HS-27A (cell line): ENCODE data around the gene TXNDC17.
"Not testable (repeated sequence)": the region's sequence is repeated elsewhere in the genome, so short reads cannot be mapped to it uniquely, and the experiment has no call there.

Source experiments
- DNase-seq: peaks from one replicate; pipeline ENCODE4 v3.0.0-alpha.2; 2012; ENCODE audit warnings: low read depth, missing footprints

The TXNDC17 gene

GRCh38 chr17:6661464-6661848 is 20.6 kb downstream of the TXNDC17 start:
- DNase-seq = no peak

DNA sequence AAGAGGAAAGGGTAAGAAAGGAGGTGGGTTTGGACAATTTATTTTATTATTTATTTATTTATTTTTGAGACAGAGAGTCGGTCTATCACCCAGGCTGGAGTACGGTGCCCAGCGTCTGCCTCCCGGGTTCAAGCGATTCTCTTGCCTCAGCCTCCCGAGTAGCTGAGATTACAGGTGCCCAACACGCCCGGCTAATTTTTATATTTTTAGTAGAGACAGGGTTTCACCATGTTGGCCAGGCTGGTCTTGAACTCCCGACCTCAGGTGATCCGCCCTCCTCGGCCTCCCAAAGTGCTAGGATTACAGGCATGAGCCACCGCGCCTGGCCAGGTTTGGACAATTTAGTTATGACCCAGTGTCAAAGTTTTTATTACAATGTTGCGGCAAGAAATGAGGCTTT is 22.3 kb downstream of the TXNDC17 start:
- not testable (repeated sequence) for DNase-seq

DNA sequence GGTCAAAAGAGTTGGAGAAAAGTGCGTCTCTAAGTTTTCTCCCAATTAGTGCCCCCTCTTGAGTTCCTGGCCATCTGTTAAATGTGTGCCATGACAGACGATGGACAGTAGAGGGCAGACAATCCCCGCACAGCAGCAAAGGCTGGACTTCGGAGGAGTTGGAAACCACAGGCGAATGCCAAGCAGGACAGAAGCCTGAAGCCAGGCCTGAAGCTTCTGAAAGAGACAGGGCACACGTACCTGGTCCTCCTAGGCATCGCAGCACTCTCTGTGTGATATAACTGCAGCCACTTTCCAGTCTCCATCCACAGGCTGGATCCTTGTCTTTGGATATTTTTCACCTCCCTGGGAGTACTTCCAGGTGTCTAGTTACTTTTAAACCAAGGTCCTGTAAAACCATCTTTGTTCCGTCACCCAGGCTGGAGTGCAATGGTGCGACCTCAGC is 25.2 kb downstream of the TXNDC17 start:
- peak; percentile 22 for DNase-seq

DNA sequence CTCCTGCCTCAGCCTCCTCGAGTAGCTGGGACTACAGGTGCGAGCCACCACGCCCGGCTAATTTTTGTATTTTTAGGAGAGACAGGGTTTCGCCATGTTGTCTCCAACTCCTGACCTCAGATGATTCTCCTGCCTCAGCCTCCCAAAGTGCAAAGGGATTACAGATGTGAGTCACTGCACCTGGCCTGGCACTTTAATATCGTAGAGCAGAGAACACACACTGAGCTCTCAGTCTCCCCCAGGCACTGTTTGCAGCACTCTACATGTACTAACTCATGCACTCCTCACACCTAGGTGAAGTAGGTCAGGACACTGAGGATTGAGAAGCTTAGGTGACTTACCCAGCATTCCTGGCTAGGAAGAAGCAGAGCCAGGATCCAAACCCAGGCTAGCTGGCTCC is 25.7 kb downstream of the TXNDC17 start:
- no peak for DNase-seq

DNA sequence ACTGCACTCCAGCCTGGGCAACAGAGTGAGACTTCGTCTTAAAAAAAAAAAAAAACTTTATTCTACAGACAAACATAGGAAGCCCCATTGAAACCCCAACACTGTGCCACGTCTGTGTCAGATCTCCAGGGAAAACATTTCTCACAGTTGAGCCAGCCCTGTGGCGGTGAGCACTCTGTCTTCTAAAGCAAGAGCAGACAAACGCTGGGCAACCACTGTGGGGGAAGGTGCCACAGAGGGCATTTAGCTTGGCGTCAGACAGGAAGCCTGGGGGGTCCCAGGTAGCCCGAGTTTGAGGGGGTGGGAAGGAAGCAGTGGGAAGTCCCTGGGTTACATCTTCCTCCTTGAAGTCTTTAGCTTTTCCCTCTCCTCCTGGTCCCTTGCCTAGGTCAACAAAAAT is 26.7 kb downstream of the TXNDC17 start:
- no peak for DNase-seq

GRCh38 chr17:6668219-6668618 is 27.4 kb downstream of the TXNDC17 start:
- DNase-seq = no peak

DNA sequence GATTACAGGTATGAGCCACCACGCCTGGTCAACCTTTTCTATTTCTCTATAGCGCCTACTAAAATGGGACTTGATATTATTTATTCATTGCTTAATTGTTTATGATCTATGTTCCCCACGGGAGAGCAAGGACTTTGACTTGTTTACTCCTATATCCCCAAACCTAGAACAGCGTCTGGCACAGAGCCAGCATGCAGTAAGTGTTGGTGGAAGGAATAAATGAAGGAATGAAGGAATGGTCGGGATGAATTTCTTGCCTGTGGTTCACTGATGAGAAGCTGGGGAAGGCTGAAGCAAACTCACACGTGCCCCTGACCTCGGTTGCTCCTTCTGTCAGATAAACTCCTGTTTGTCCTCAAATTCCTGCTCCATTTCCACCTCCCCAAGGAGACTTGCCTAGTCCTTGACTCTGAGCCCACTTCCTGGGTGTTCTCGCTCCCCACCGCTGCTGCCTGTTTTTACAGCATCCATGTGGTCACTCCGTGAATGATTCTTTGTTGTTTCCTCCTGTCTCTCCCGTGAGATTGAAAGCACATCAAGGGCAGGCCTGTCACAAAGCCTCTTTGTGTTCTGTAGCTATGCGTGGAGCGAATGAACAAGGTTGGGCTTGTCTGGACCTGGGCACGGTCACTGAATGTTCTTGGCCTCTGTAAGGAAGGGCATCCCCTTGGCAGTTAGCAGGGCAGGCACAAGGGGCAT is 28.0 kb downstream of the TXNDC17 start:
- no peak for DNase-seq

DNA sequence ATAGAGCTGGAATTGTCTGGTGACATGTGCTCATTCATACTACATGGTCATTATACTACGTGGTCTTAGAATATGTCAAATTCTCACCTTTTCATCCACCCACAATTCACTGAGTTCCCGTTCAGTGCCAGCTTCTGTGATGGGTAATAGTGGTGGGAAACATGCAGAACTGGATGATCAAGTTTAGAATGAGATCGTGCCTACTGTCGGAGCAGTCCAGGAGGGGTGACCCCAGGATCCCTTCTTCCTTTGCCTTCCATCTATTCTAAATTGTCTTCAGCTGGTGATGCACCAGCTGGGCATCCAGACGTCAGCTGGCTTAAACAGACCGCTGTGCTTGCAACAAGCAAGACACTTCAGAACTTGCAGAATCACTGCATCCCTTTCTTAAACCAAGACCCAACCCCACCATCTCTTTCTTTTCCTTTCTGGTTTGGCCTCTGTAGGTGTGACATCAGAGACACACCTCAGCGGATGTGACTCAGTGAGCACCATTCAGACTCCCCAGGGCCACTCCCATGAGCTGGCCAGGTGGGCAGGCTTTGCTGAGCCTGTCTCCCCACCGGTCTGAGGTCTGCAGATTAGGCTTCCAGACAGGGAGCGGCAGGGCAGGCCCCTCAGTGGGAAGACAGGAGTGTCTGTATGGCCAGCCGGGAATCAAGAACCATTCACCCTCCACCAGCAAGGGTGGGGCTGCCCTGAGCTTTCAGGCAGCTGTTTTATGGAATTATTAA is 28.8 kb downstream of the TXNDC17 start:
- no peak for DNase-seq

GRCh38 chr17:6670571-6670970 is 29.7 kb downstream of the TXNDC17 start:
- no peak for DNase-seq

GRCh38 chr17:6670999-6671398 is 30.1 kb downstream of the TXNDC17 start:
- no peak for DNase-seq

- no peak for DNase-seq
Measured at GRCh38 chr17:6671431-6671830, 30.6 kb downstream of the TXNDC17 start.

GRCh38 chr17:6674586-6674985 is 33.7 kb downstream of the TXNDC17 start:
- DNase-seq = no peak

DNA sequence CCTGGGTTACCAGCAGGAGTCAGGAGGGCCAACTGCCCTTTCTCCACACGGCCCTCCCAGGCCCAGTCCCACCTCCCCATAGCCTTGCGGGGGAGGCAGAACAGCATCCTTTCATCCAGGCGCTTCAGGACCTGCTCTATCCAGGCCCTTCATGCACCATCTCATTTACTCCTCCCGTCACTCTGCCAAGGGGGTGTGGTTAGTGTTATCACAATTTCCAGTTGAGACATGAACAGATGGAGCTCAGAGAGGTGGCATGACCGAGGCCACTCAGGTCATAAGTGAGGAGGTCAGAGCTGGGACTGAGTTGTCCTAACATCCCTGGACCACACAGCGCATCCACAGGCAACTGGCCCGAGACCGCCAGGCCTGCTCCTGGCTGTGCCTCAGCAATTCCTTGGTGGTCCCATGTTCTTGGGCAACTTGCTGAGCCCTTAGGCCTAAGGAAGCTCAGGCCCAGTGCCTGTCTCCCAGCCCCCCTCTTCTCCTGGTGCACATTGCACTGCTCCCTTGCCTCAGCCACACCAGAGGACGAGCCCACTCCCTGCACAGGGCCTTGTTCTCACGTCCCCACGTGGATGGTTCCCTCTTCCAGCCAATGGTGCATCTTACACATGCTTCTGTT is 34.5 kb downstream of the TXNDC17 start:
- no peak for DNase-seq

DNA sequence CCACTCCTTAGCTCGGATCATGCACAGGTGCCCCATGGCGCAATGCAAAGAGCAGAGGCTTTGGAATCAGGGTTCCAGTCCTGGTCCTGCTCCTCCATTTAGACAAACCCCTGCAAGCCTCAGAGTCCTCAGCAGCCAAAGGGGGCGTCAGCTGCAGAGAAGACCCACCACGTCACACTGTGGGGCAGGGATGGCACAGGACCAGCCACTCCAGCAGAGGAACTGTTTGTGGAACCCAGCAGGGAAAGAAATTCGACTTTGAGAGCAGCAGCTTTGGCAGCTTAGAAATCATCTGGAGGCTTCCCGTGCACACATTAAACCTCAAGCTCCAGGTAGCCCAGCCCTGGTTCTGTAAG is 35.9 kb downstream of the TXNDC17 start:
- DNase-seq = no peak

- DNase-seq = no peak
Measured at GRCh38 chr17:6677158-6677831, 36.4 kb downstream of the TXNDC17 start.

GRCh38 chr17:6677946-6678345 is 37.1 kb downstream of the TXNDC17 start:
- DNase-seq = no peak

DNA sequence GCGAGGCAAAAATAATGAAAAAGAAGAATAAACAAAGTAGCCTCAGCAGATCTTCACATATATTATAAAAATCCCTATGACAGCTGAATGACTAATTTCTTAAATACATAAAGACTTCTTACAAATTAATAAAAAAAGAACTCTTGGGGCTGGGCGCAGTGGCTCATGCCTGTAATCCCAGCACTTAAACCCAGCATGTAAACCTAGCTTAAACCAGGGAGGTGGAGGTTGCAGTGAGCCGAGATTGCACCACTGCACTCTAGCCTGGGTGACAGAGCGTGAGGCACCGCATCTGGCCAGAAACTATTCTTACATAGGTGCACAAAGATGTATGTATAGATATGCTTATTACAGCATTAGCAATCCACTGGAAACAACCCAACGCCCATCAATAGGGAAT is 38.4 kb downstream of the TXNDC17 start:
- no peak for DNase-seq

- no peak for DNase-seq
Measured at GRCh38 chr17:6681176-6681575, 40.3 kb downstream of the TXNDC17 start.

DNA sequence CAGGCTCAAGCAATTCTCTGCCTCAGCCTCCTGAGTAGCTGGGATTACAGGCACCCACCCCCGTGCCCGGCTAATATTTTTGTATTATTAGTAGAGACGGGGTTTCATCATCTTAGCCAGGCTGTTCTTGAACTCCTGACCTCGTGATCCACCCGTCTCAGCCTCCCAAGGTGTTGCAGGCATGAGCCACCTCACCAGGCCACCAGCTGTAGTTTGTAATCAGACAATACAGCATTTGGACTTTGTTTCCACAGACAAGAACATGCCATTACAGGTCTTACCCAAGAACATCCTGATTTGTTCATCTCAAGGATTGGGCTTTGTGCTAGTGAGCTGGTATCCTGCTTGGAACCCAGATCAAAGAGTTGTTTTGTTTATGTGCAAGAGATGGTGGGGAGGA is 40.8 kb downstream of the TXNDC17 start:
- no peak for DNase-seq

DNA sequence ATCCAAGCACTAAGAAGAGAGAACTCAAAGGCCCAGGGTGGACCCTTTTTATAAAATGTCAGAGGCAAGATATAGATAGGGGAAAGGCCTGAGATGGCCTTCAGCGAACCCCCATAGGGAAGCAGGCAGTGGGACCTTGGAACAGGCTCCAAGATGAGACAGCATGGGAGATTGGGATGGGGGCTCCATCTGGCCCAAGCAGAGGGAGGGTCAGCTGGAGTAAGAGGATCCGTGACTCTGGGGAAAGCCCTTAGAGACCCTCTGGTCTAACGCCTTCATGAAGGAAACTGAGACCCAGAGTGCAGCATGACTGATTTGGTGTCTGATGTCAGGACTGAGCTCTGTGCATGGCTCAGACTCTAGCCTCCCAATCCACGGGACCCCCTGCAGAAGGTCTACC is 41.5 kb downstream of the TXNDC17 start:
- no peak for DNase-seq

DNA sequence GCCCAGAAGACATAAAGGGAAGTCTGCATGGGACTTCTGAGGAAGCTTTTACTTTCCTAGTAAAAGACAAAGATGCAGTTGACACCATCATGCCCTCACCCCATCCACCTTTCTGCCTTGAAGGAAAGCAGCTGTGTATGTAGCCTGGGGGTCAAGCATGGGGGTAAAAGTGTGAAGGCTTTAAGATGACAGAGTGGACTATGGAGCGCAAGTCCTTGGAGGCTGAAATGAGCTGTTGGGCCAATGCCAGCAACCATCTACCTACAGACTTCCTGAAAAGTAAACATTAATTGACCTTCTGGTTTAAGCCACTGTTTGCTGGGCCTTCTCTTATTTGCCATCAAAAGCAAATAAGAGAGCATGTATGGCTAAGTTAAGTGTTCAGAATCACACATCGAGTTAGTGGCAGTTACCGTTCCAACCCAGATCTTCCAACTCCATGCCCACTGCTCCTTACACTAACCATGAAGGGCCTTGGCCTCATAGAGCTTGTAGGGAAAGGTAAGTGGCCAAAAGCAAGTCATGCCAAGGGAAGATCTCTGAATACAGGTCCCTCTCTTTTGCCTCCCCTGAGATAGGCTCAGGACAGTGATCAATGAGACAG is 42.3 kb downstream of the TXNDC17 start:
- DNase-seq = no peak

GRCh38 chr17:6683730-6684459 is 43.0 kb downstream of the TXNDC17 start:
- no peak for DNase-seq
